Neural progenitor cell (in vitro differentiated cells): Measurements from ENCODE around the gene SLC24A4.

Experiments
- CTCF ChIP-seq: fragments of 200-600 bp; sonication (generic); IDR thresholded peaks from 2 replicates; pipeline ENCODE4 v1.5.1; 2017; ENCODE audit warnings: antibody characterized with exemption, mild to moderate bottlenecking
- EZH2 ChIP-seq: fragments of 200-600 bp; sonication (generic); IDR thresholded peaks from 2 replicates; pipeline ENCODE4 v1.6.1; 2017; ENCODE audit warnings: antibody characterized with exemption, mild to moderate bottlenecking, moderate library complexity

- TF ChIP-seq CTCF, result no peak
- no peak for TF ChIP-seq EZH2
Observed at GRCh38 chr14:92462568-92462967, 139.6 kb downstream of the SLC24A4 start.
